ENCODE measurements around the gene PHLDA1.

- no peak for TF ChIP-seq TAF1 (IDR thresholded peaks at IDR 0.05; ENCODE audit: low read depth, low read length)
- TF ChIP-seq POLR2A (IDR thresholded peaks at IDR 0.05; ENCODE audit: low read depth, low read length): no peak
- no peak for TF ChIP-seq POLR2AphosphoS5 (IDR thresholded peaks at IDR 0.05; ENCODE audit: low read depth, low read length)
- no peak for TF ChIP-seq PAX5 (IDR thresholded peaks at IDR 0.05; ENCODE audit: insufficient read depth, low read length, severe bottlenecking)
- TF ChIP-seq SPI1 (IDR thresholded peaks at IDR 0.05; ENCODE audit: low read depth, low read length): no peak
- no peak for TF ChIP-seq POU2F2 (IDR thresholded peaks at IDR 0.05; ENCODE audit: low read depth, low read length)
Measured at GRCh38 chr12:75978677-75979076, 52.9 kb downstream of the PHLDA1 start.
